DOHH2 (cell line): ENCODE measurements around the gene GABPB1.
"Not testable (repeated sequence)": the region's sequence is repeated elsewhere in the genome, so short reads cannot be mapped to it uniquely, and the experiment has no call there.

Experiments
- H3F3A ChIP-seq: fragments of 200-600 bp; sonication (generic), shearing (Covaris generic); 2 replicates; pipeline ENCODE4 v1.6.0; 2016; ENCODE audit warnings: antibody characterized with exemption, mild to moderate bottlenecking; ENCODE audit not compliant: control insufficient read depth, insufficient read depth
- H3K27ac ChIP-seq: fragments of 200-600 bp; sonication (generic); 2 replicates; pipeline ENCODE4 v1.5.1; 2014; ENCODE audit warnings: low read depth, mild to moderate bottlenecking, low read length, moderate library complexity
- H3K27me3 ChIP-seq: fragments of 200-600 bp; sonication (generic); 2 replicates; pipeline ENCODE4 v1.6.1; 2014; ENCODE audit warnings: mild to moderate bottlenecking, low read length, mixed read lengths; ENCODE audit not compliant: control insufficient read depth
- H3K36me3 ChIP-seq: fragments of 200-600 bp; sonication (generic); 2 replicates; pipeline ENCODE4 v1.6.1; 2014; ENCODE audit warnings: mild to moderate bottlenecking, low read length, moderate library complexity, mixed read lengths; ENCODE audit not compliant: control insufficient read depth
- H3K4me1 ChIP-seq: fragments of 200-600 bp; sonication (generic); 2 replicates; pipeline ENCODE4 v1.6.1; 2014; ENCODE audit warnings: mild to moderate bottlenecking, low read length, mixed read lengths; ENCODE audit not compliant: control insufficient read depth
- H3K4me2 ChIP-seq: fragments of 200-600 bp; sonication (generic); 2 replicates; pipeline ENCODE4 v1.6.0; 2014; ENCODE audit warnings: mild to moderate bottlenecking, low read length, moderate library complexity
- H3K4me3 ChIP-seq: fragments of 200-600 bp; sonication (generic); 2 replicates; pipeline ENCODE4 v1.5.1; 2014; ENCODE audit warnings: mild to moderate bottlenecking, low read length, mixed read lengths
- H3K79me2 ChIP-seq: fragments of 200-600 bp; sonication (generic); 2 replicates; pipeline ENCODE4 v1.6.1; 2014; ENCODE audit warnings: mild to moderate bottlenecking, low read length, mixed read lengths; ENCODE audit not compliant: control insufficient read depth
- H3K9me2 ChIP-seq: fragments of 200-600 bp; sonication (generic); replicated peaks from 2 replicates; pipeline ENCODE4 v1.6.1; 2014; ENCODE audit warnings: mild to moderate bottlenecking, low read length, mixed read lengths; ENCODE audit not compliant: control insufficient read depth
- H3K9me3 ChIP-seq: fragments of 200-600 bp; sonication (generic); 2 replicates; pipeline ENCODE4 v1.6.1; 2014; ENCODE audit warnings: antibody characterized with exemption, low read length, mixed read lengths; ENCODE audit not compliant: control insufficient read depth, insufficient read depth
- H4K20me1 ChIP-seq: fragments of 200-600 bp; sonication (generic); 2 replicates; pipeline ENCODE4 v1.6.0; 2014; ENCODE audit warnings: low read depth, mild to moderate bottlenecking, antibody characterized with exemption, low read length, moderate library complexity; ENCODE audit not compliant: control insufficient read depth, insufficient read depth
- CTCF ChIP-seq: fragments of 200-600 bp; sonication (generic); IDR thresholded peaks from one replicate; pipeline ENCODE4 v1.5.1; 2014; ENCODE audit warnings: antibody characterized with exemption, mild to moderate bottlenecking, low read depth, low read length; ENCODE audit not compliant: poor library complexity, severe bottlenecking
- EZH2phosphoT487 ChIP-seq: fragments of 200-600 bp; sonication (generic); IDR thresholded peaks from 2 replicates; pipeline ENCODE4 v1.6.1; 2017; ENCODE audit warnings: borderline replicate concordance, mild to moderate bottlenecking, antibody characterized with exemption, low read length, moderate library complexity, mixed read lengths

Gene GABPB1

GRCh38 chr15:50354838-50355618, at the start of gene GABPB1:
TSS of gene GABPB1 (minus strand) at chr15:50355198. CDS start at chr15:50309798, 45,400 bp downstream.
- no peaks in the 10 kb centered on the region for H3K9me3 ChIP-seq
- H3F3A ChIP-seq = no peaks in the 10 kb centered on the region

GRCh38 chr15:50391561-50391960, 36.6 kb upstream of the GABPB1 start:
- H3K79me2 ChIP-seq, H3K4me1 ChIP-seq, H3K27ac ChIP-seq, H3F3A ChIP-seq, H3K27me3 ChIP-seq, H3K36me3 ChIP-seq, H3K4me3 ChIP-seq, H4K20me1 ChIP-seq, H3K9me2 ChIP-seq, H3K9me3 ChIP-seq, H3K4me2 ChIP-seq: not testable (repeated sequence)

More at GRCh38 chr15:50354838-50355618, at the start of gene GABPB1:
- Histone ChIP-seq H3K4me3 (peak within 1 kb of the TSS; percentile 93), H3K9me2 (no peaks in the 10 kb centered on the region), H3K27me3 (no peaks in the 10 kb centered on the region), H3K79me2 (peaks cover 95% of the 10 kb centered on the region), H4K20me1 (peaks cover 27% of the 10 kb centered on the region), H3K4me1 (peaks cover 58% of the 10 kb centered on the region), H3K36me3 (peaks cover 75% of the 10 kb centered on the region), H3K4me2 (peak within 1 kb of the TSS; percentile 90), H3K27ac (peak within 1 kb of the TSS; percentile 85)
- TF ChIP-seq CTCF (peak; percentile 8), EZH2phosphoT487 (no peak)

- TF ChIP-seq CTCF (no peak), EZH2phosphoT487 (no peak)
- Histone ChIP-seq H3K79me2 (no peaks in the 10 kb centered on the region), H3K9me2 (no peaks in the 10 kb centered on the region), H3K4me3 (no peak overlapping the region), H3F3A (no peaks in the 10 kb centered on the region), H4K20me1 (no peaks in the 10 kb centered on the region), H3K4me2 (no peak overlapping the region), H3K4me1 (no peaks in the 10 kb centered on the region), H3K36me3 (no peaks in the 10 kb centered on the region), H3K27ac (no peak overlapping the region), H3K9me3 (no peaks in the 10 kb centered on the region), H3K27me3 (no peaks in the 10 kb centered on the region)
These were observed 35.7 kb upstream of the GABPB1 start for GRCh38 chr15:50390554-50391264.

GRCh38 chr15:50382408-50382807, 27.4 kb upstream of the GABPB1 start:
- H3K79me2 ChIP-seq, H3K4me3 ChIP-seq, H3K36me3 ChIP-seq, H4K20me1 ChIP-seq, H3K9me3 ChIP-seq, H3K9me2 ChIP-seq, H3K27ac ChIP-seq, H3K4me1 ChIP-seq, H3K27me3 ChIP-seq, H3F3A ChIP-seq, H3K4me2 ChIP-seq: not testable (repeated sequence)
